Measurements from ENCODE around the gene ACSBG1. TPM values are rescaled to one million over a fixed set of nuclear protein-coding genes. Genes with fewer than 3 reads are reported as not detected.
A peak's percentile ranks its signal among the peaks of the same experiment; 100 is the strongest.

ACSBG1 gene
- total and polyA plus RNA-seq, 2 of the 8 experiments (the other 6 are each of a cell fraction or from before 2014, with no cell fraction given): 5.4 to 7.1 TPM

DNA sequence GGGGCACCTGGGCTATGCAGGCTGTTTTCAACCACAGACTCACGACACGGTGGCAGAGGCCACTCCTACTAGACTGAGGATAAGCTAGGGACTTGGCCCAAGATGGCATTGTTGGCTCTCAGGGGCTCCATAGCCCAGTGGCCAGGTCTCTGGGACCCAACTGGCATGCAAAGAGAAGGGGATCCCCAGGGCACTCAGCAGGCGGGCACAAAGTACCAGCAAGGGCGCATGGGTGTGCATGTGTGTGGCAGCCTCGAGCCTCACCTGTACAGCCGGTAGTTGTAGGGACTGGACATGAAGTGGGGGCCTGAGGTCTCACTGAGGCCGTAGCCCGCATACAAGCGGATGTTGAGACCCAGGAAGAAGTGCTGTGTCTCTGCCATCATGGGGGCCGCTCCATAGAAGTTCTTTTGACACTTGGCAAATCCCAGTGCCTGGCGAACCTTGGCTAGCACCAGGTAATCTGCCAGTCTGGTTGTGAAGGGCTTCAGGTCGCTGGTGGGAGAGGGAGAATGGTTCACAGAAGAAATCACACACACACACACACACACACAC lies 55.0 kb downstream of the ACSBG1 start:
- Histone ChIP-seq H3K56ac (replicated peaks; ENCODE audit: insufficient read length, low read depth, low read length) (no peak overlapping the region), H3K79me1 (ENCODE audit: low read depth, low read length) (no peaks in the 10 kb centered on the region), H2BK15ac (ENCODE audit: low read length) (no peak overlapping the region), H3K4me1 (replicated peaks in 1 of 4; ENCODE audit: control insufficient read depth in 3 of 4, insufficient read depth in 4 of 4, low read length in 3 of 4) (no peaks in the 10 kb centered on the region), H2AFZ (ENCODE audit: low read length) (no peak overlapping the region), H3K9me3 (ENCODE audit: insufficient read depth in 2 of 2, low read depth in 1 of 2, low read length in 1 of 2) (no peaks in the 10 kb centered on the region), H3K79me2 (ENCODE audit: control insufficient read depth in 1 of 2, insufficient read depth in 2 of 2, low read length in 2 of 2) (no peaks in the 10 kb centered on the region), H2BK12ac (ENCODE audit: low read depth, low read length) (no peak overlapping the region), H3K23me2 (ENCODE audit: low read depth, low read length) (no peaks in the 10 kb centered on the region; the same call in 1 of the 2 replicates), H2BK20ac (ENCODE audit: low read length) (no peak overlapping the region), H3K4me2 (ENCODE audit: insufficient read depth in 1 of 2, low read depth in 2 of 2, low read length in 2 of 2) (no peak overlapping the region), H3K27ac (ENCODE audit: low read depth, low read length) (no peak overlapping the region), H4K20me1 (replicated peaks in 1 of 2; ENCODE audit: control insufficient read depth in 1 of 2, insufficient read depth in 2 of 2, low read length in 2 of 2) (peaks cover 0 to 2% of the 10 kb centered on the region in 2 experiments), H3K36me3 (ENCODE audit: control insufficient read depth in 2 of 4, insufficient read depth in 4 of 4, low read length in 3 of 4) (no peaks in the 10 kb centered on the region), H4K5ac (ENCODE audit: insufficient read length, low read depth, low read length) (no peak overlapping the region), H2AK5ac (ENCODE audit: low read depth, low read length) (no peak overlapping the region), H4K8ac (ENCODE audit: extremely low read depth, insufficient read depth, low read length) (0 out of 2 replicates have a peak overlapping the region, but pooled peaks have one; percentile 46), H3K23ac (ENCODE audit: insufficient read length) (no peak overlapping the region), H3K27me3 (replicated peaks in 1 of 4; ENCODE audit: control insufficient read depth in 3 of 4, extremely low read depth in 1 of 4, insufficient read depth in 3 of 4, low read length in 3 of 4) (no peaks in the 10 kb centered on the region), H3K4ac (replicated peaks; ENCODE audit: insufficient read length, low read depth, low read length) (no peak overlapping the region), H2BK120ac (replicated peaks; ENCODE audit: low read depth, low read length) (no peak overlapping the region), H3K4me3 (ENCODE audit: extremely low read depth in 1 of 4, insufficient read depth in 2 of 4, low read depth in 3 of 4, low read length in 4 of 4) (no peak overlapping the region), H4K91ac (replicated peaks; ENCODE audit: insufficient read length, low read length) (no peak overlapping the region), H2BK5ac (ENCODE audit: low read depth, low read length) (no peak overlapping the region), H3K18ac (ENCODE audit: extremely low read depth, low read length) (no peak overlapping the region), H3K14ac (ENCODE audit: insufficient read length) (no peak overlapping the region), H3K9ac (replicated peaks in 1 of 4; ENCODE audit: extremely low read depth in 1 of 4, low read depth in 3 of 4, low read length in 3 of 4) (no peak overlapping the region)
- FAIRE-seq: no peak
- WGBS, 2 experiments (ENCODE audit: extremely low coverage in 1 of 2, insufficient coverage in 1 of 2, insufficient read length in 1 of 2, insufficient replicate concordance in 2 of 2, low coverage in 1 of 2, low lambda C conversion rate in 2 of 2, missing lambda C conversion rate in 1 of 2): 90% methylated on average over 12 of the region's 12 CpGs; no CpG with 5 or more reads in 1 of the 2 experiments
- CTCF ChIA-PET (ENCODE audit: partially characterized antibody): interaction anchor here (0.6 to 19.5 kb wide), 14 partner anchors 12 to 270 kb away, joined by 3 to 285 read pairs (median 7); partner anchors contain the start of gene ACSBG1
- DNase-seq (ENCODE audit: low read depth in 1 of 2, low spot score in 2 of 2): no peak
- POLR2A ChIA-PET (ENCODE audit: partially characterized antibody): no interaction called here
- no peak for TF ChIP-seq USF2 (IDR thresholded peaks at IDR 0.05; ENCODE audit: low read length)

All from H1 (cell line).